GM23248 (cell line): ENCODE results near the gene FXYD3.

Source experiments
- EZH2 ChIP-seq: fragments of 200-600 bp; sonication (generic); IDR thresholded peaks from 2 replicates; pipeline ENCODE4 v1.6.1; 2018; ENCODE audit warnings: antibody characterized with exemption, mild to moderate bottlenecking; ENCODE audit not compliant: insufficient read depth, poor library complexity, severe bottlenecking
- EZH2phosphoT487 ChIP-seq: fragments of 200-600 bp; sonication (generic); IDR thresholded peaks from 2 replicates; pipeline ENCODE4 v1.6.1; 2018; ENCODE audit warnings: antibody characterized with exemption, moderate library complexity, mild to moderate bottlenecking, low read depth; ENCODE audit not compliant: insufficient read depth

GRCh38 chr19:35156673-35157014 is 41.0 kb downstream of the FXYD3 start:
- TF ChIP-seq EZH2 = no peak
- TF ChIP-seq EZH2phosphoT487 = no peak
